HepG2 (cell line): ENCODE results near the gene CTSD. TPM values are rescaled to one million over a fixed set of nuclear protein-coding genes. Genes with fewer than 3 reads are reported as not detected.

ENCODE experiments used
- ATAC-seq: fragments of 200-7000 bp; cut with Tn5 transposase; 3 replicates; pipeline ENCODE4 v1.9.1; 2020; ENCODE audit warnings: mild to moderate bottlenecking, moderate library complexity
- BruUV-seq: library from RNA; stranded (reverse); fragments of 400-500 nt; replicated peaks from 2 replicates; lab custom pipeline; 2021; lab: Mats Ljungman, UMichigan
- CTCF ChIA-PET: fragments of 300-600 bp; formaldehyde crosslinking; extraction: SDS; loops from one replicate; lab custom pipeline; 2021; ENCODE audit warnings: low total read pairs, inconsistent platforms, low intra/inter-chr PET ratio; lab: Yijun Ruan, JAX
- POLR2A ChIA-PET: fragments of 350-600 bp; sonication (Branson Sonifier 250); formaldehyde crosslinking; loops from one replicate; lab custom pipeline; 2020; ENCODE audit warnings: antibody characterized with exemption, inconsistent platforms; lab: Yijun Ruan, JAX
- DNase-seq: peaks from one replicate; pipeline ENCODE4 v3.0.0-alpha.2; 2015; ENCODE audit warnings: low spot score
- FAIRE-seq: peaks from 3 replicates; lab custom pipeline; 2011; peaks lifted over from hg19 to GRCh38; lab: Jason Lieb, UNC
- H2AFZ ChIP-seq: one replicate; pipeline ENCODE4 v1.6.1; 2011; ENCODE audit warnings: low read length, inconsistent platforms
- H3K27ac ChIP-seq: fragments of 300-600 bp; 3 replicates; pipeline ENCODE4 v1.8.0; 2011; ENCODE audit warnings: mixed run types, mild to moderate bottlenecking, mixed read lengths, low read length, inconsistent platforms; ENCODE audit not compliant: insufficient read depth; ENCODE audit errors: extremely low read length
- H3K27me3 ChIP-seq, 2 experiments: fragments of 200-600 bp in 1 of 2; 2 replicates in 1 of 2; 3 replicates in 1 of 2; pipeline versions ENCODE4 v1.6.0 to v1.8.0; 2011; ENCODE audit warnings: low read length in 2 of 2, mild to moderate bottlenecking in 2 of 2, moderate library complexity in 2 of 2, inconsistent platforms in 1 of 2; ENCODE audit not compliant: insufficient read depth in 2 of 2, control insufficient read depth in 1 of 2
- H3K36me3 ChIP-seq, 2 experiments: fragments of 200-600 bp in 1 of 2; replicated peaks in 1 of 2; 2 replicates in 1 of 2; 3 replicates in 1 of 2; pipeline versions ENCODE4 v1.5.1 to v1.8.0; 2011; ENCODE audit warnings: low read length in 2 of 2, inconsistent platforms in 1 of 2; ENCODE audit not compliant: insufficient read depth in 2 of 2, control insufficient read depth in 1 of 2
- H3K4me1 ChIP-seq: 2 replicates; pipeline ENCODE4 v1.5.1; 2012; ENCODE audit warnings: low read length, inconsistent platforms; ENCODE audit not compliant: insufficient read depth
- H3K4me2 ChIP-seq: 2 replicates; pipeline ENCODE4 v1.6.0; 2011; ENCODE audit warnings: low read depth, low read length, inconsistent platforms
- H3K4me3 ChIP-seq, 3 experiments: fragments of 200-600 bp in 1 of 3; sonication (generic), shearing (Covaris generic) in 1 of 3; replicated peaks in 1 of 3; 2 replicates each; pipeline ENCODE4 v1.5.1; 2011 to 2016; ENCODE audit warnings: low read length in 3 of 3, inconsistent platforms in 2 of 3, low read depth in 2 of 3, mild to moderate bottlenecking in 2 of 3, control low read depth in 1 of 3, mixed read lengths in 1 of 3; ENCODE audit not compliant: insufficient read depth in 1 of 3
- H3K79me2 ChIP-seq: one replicate; pipeline ENCODE4 v1.6.1; 2011; ENCODE audit warnings: low read length, inconsistent platforms; ENCODE audit not compliant: insufficient read depth
- H3K9ac ChIP-seq: 2 replicates; pipeline ENCODE4 v1.6.0; 2011; ENCODE audit warnings: mild to moderate bottlenecking, low read depth, low read length, inconsistent platforms; ENCODE audit not compliant: insufficient read depth
- H3K9me3 ChIP-seq: 2 replicates; pipeline ENCODE4 v1.5.1; 2012; ENCODE audit warnings: mild to moderate bottlenecking, low read length
- H4K20me1 ChIP-seq: 2 replicates; pipeline ENCODE4 v1.6.0; 2011; ENCODE audit warnings: inconsistent platforms, mild to moderate bottlenecking, low read length, moderate library complexity; ENCODE audit not compliant: insufficient read depth
- HNRNPK ChIP-seq: fragments of 200-400 bp; formaldehyde crosslinking; IDR thresholded peaks from 2 replicates; pipeline ENCODE4 v1.6.1; 2018; ENCODE audit warnings: low read length, low read depth, moderate library complexity, mild to moderate bottlenecking; ENCODE audit not compliant: poor library complexity, severe bottlenecking
- ZFYVE20 ChIP-seq: sonication (generic); formaldehyde crosslinking; IDR thresholded peaks from 2 replicates; pipeline ENCODE4 v1.8.0; 2023; ENCODE audit warnings: low read depth, mild to moderate bottlenecking, moderate library complexity, missing genetic modification reagents, borderline replicate concordance
- ZNF121 ChIP-seq: sonication (generic); formaldehyde crosslinking; IDR thresholded peaks from 2 replicates; pipeline ENCODE4 v1.5.0; 2020; ENCODE audit warnings: mild to moderate bottlenecking, missing genetic modification reagents
- ZNF205 ChIP-seq: IDR thresholded peaks from 2 replicates; pipeline ENCODE4 v1.6.1; 2018; ENCODE audit warnings: missing biosample characterization, missing genetic modification reagents
- ZNF263 ChIP-seq: sonication (generic); formaldehyde crosslinking; IDR thresholded peaks from 2 replicates; pipeline ENCODE4 v1.4.0; 2020; ENCODE audit warnings: missing genetic modification reagents
- WGBS: methylation state at CpG from one replicate; pipeline ENCODE4 v1.1.6; 2017; ENCODE audit warnings: low lambda C conversion rate; 5-methylcytosine and 5-hydroxymethylcytosine counted together
- in situ Hi-C: cut with HindIII; loops from 2 replicates; pipeline ENCODE4 v1.10.0; 2017; ENCODE audit warnings: low pct_unique_long_range_greater_than_20kb; ENCODE audit not compliant: extremely low pct_ligation_motif_present
- intact Hi-C: fragments of 100-400 bp; cut with micrococcal nuclease; formaldehyde crosslinking; loops from one replicate; pipeline ENCODE4 v1.10.0; 2022; ENCODE audit not compliant: unreplicated experiment
- polyA plus RNA-seq, 8 experiments: library from polyadenylated mRNA; depleted of rRNA in 3 of 8; stranded (reverse) in 7 of 8; unstranded in 1 of 8; fragments of >200 nt; fragmentation: Illumina TruSeq in 4 of 8; extraction: Trizol in 4 of 8; gene quantifications; 2 replicates each; pipeline versions ENCODE4 v1.2.1 to v1.2.3, GENCODE V29; 2011 to 2016; ENCODE audit warnings: low read depth in 4 of 8, missing spikeins in 1 of 8, mixed read lengths in 1 of 8; ENCODE audit not compliant: insufficient read depth in 1 of 8
- total RNA-seq, 5 experiments: library from RNA; depleted of rRNA; stranded (reverse); fragments of >200 nt; fragmentation: Illumina TruSeq; extraction: Trizol; gene quantifications; 2 replicates each; pipeline ENCODE4 v1.2.3, GENCODE V29; 2016; ENCODE audit warnings: low read depth in 1 of 5
- TF ChIP-seq, protein P1 (sequence below): sonication (generic); formaldehyde crosslinking; IDR thresholded peaks from 2 replicates; pipeline ENCODE4 v1.8.1; 2022; ENCODE audit warnings: mild to moderate bottlenecking, missing genetic modification reagents
- TF ChIP-seq, protein P2 (sequence below): IDR thresholded peaks from 2 replicates; pipeline ENCODE4 v1.6.1; 2016
- TF ChIP-seq, protein P3 (sequence below): sonication (generic); formaldehyde crosslinking; IDR thresholded peaks from 2 replicates; pipeline ENCODE4 v1.4.0; 2020; ENCODE audit warnings: missing genetic modification reagents, low read depth, mild to moderate bottlenecking, borderline replicate concordance
- TF ChIP-seq, protein P4 (sequence below): sonication (generic); formaldehyde crosslinking; conservative IDR thresholded peaks from 2 replicates; pipeline ENCODE4 v1.4.0; 2020; ENCODE audit warnings: missing genetic modification reagents
- TF ChIP-seq, protein P5 (sequence below): sonication (generic); formaldehyde crosslinking; IDR thresholded peaks from 2 replicates; pipeline ENCODE4 v1.8.0; 2022; ENCODE audit warnings: mild to moderate bottlenecking, missing genetic modification reagents, moderate library complexity

Gene CTSD
- total and polyA plus RNA-seq, 2 of the 13 experiments (the other 11 are each of a cell fraction or from before 2014, with no cell fraction given) = 143 to 230 TPM

DNA sequence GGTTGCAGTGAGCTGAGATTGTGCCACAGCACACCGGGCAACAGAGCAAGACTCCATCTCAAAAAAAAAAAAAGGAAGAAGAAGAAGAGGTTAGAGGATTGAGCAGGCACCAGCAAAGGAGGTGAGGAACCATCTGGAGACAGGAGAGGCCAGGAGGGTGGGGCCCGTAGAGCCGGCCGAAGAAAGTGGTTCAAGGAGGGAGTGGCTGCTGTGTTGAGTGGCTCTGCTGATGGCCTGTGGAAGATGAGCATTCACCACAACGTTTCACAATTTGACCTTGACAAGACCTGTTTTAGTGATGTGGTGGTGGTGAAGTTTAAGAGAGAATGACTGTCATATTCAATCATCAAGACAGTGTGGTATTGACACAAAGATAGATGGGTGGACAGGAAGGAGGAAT, 6.8 kb upstream of the CTSD start:
- Histone ChIP-seq H2AFZ (no peak overlapping the region), H3K36me3 (no peaks in the 10 kb centered on the region), H3K27me3 (peaks cover 5 to 55% of the 10 kb centered on the region in 2 experiments; a peak in 4 of 5 replicates), H4K20me1 (no peaks in the 10 kb centered on the region), H3K4me1 (peaks cover 14% of the 10 kb centered on the region), H3K79me2 (no peaks in the 10 kb centered on the region), H3K4me2 (no peak overlapping the region), H3K9ac (no peak overlapping the region), H3K4me3 (no peak overlapping the region), H3K27ac (no peak overlapping the region)
- BruUV-seq = no TSS peak
- CTCF ChIA-PET = no interaction called here
- no peak for FAIRE-seq
- 67% methylated on average over 5 of the region's 5 CpGs for WGBS
- POLR2A ChIA-PET = no interaction called here
- TF ChIP-seq, protein P1, sequence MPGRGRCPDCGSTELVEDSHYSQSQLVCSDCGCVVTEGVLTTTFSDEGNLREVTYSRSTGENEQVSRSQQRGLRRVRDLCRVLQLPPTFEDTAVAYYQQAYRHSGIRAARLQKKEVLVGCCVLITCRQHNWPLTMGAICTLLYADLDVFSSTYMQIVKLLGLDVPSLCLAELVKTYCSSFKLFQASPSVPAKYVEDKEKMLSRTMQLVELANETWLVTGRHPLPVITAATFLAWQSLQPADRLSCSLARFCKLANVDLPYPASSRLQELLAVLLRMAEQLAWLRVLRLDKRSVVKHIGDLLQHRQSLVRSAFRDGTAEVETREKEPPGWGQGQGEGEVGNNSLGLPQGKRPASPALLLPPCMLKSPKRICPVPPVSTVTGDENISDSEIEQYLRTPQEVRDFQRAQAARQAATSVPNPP (CRISPR knock-in tag) = no peak
- TF ChIP-seq ZNF205 (no peak), ZNF263 (CRISPR knock-in tag) (no peak), HNRNPK (no peak), ZNF121 (CRISPR knock-in tag) (no peak), ZFYVE20 (no peak)
- TF ChIP-seq, protein P2, sequence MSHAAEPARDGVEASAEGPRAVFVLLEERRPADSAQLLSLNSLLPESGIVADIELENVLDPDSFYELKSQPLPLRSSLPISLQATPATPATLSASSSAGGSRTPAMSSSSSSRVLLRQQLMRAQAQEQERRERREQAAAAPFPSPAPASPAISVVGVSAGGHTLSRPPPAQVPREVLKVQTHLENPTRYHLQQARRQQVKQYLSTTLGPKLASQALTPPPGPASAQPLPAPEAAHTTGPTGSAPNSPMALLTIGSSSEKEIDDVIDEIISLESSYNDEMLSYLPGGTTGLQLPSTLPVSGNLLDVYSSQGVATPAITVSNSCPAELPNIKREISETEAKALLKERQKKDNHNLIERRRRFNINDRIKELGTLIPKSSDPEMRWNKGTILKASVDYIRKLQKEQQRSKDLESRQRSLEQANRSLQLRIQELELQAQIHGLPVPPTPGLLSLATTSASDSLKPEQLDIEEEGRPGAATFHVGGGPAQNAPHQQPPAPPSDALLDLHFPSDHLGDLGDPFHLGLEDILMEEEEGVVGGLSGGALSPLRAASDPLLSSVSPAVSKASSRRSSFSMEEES (CRISPR knock-in tag) = no peak
- TF ChIP-seq, protein P3, sequence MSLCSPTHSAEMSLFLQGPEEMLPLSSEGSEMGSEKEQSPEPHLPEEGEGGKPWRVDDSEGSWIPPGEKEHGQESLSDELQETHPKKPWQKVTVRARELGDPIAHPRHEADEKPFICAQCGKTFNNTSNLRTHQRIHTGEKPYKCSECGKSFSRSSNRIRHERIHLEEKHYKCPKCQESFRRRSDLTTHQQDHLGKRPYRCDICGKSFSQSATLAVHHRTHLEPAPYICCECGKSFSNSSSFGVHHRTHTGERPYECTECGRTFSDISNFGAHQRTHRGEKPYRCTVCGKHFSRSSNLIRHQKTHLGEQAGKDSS (CRISPR knock-in tag) = no peak
- TF ChIP-seq, protein P4, sequence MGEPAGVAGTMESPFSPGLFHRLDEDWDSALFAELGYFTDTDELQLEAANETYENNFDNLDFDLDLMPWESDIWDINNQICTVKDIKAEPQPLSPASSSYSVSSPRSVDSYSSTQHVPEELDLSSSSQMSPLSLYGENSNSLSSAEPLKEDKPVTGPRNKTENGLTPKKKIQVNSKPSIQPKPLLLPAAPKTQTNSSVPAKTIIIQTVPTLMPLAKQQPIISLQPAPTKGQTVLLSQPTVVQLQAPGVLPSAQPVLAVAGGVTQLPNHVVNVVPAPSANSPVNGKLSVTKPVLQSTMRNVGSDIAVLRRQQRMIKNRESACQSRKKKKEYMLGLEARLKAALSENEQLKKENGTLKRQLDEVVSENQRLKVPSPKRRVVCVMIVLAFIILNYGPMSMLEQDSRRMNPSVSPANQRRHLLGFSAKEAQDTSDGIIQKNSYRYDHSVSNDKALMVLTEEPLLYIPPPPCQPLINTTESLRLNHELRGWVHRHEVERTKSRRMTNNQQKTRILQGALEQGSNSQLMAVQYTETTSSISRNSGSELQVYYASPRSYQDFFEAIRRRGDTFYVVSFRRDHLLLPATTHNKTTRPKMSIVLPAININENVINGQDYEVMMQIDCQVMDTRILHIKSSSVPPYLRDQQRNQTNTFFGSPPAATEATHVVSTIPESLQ = no peak
- TF ChIP-seq, protein P5, sequence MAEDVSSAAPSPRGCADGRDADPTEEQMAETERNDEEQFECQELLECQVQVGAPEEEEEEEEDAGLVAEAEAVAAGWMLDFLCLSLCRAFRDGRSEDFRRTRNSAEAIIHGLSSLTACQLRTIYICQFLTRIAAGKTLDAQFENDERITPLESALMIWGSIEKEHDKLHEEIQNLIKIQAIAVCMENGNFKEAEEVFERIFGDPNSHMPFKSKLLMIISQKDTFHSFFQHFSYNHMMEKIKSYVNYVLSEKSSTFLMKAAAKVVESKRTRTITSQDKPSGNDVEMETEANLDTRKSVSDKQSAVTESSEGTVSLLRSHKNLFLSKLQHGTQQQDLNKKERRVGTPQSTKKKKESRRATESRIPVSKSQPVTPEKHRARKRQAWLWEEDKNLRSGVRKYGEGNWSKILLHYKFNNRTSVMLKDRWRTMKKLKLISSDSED (CRISPR knock-in tag) = no peak
- TF ChIP-seq, all 625 proteins: peak for 0
- in situ Hi-C loops (no loop called here), intact Hi-C loops (no loop called here)
- no peaks in the 10 kb centered on the region for H3K9me3 ChIP-seq
- ATAC-seq (no peak), DNase-seq (no peak)
